Measurements from ENCODE around the gene TUBB.

GRCh38 chr6:30750379-30750668 lies 30.2 kb downstream of the TUBB start:
- no peak for TF ChIP-seq POLR2A (IDR thresholded peaks at IDR 0.05)
- no peak for TF ChIP-seq CTCF (IDR thresholded peaks at IDR 0.05)
